Heart right ventricle (tissue), 16 donors: Measurements from ENCODE around the gene SYT12. TPM values are rescaled to one million over a fixed set of nuclear protein-coding genes. Genes with fewer than 3 reads are reported as not detected.

ENCODE experiments used
- ATAC-seq, 8 donors: fragments of 200-7000 bp; cut with Tn5 transposase; one replicate each; pipeline ENCODE4 v1.9.1; 2020; ENCODE audit warnings: mild to moderate bottlenecking in 8 of 8, moderate library complexity in 8 of 8, moderate number of reproducible peaks in 1 of 8
- DNase-seq, 2 donors: peaks; one replicate each; pipeline ENCODE4 v3.0.0-alpha.2; 2020
- H3K27ac ChIP-seq, 10 donors: fragments of 200-600 bp; sonication (generic) in 2 of 10; one replicate each; pipeline versions ENCODE4 v1.5.0 to v1.8.0; 2020 to 2022; ENCODE audit warnings: mild to moderate bottlenecking in 3 of 10
- H3K27me3 ChIP-seq, 7 donors: fragments of 200-600 bp; one replicate each; pipeline ENCODE4 v1.8.0; 2021 to 2022; ENCODE audit warnings: mild to moderate bottlenecking in 2 of 7
- H3K36me3 ChIP-seq, 9 donors: fragments of 200-600 bp; sonication (generic) in 1 of 9; one replicate each; pipeline versions ENCODE4 v1.5.0 to v1.8.0; 2020 to 2022; ENCODE audit warnings: mild to moderate bottlenecking in 2 of 9
- H3K4me1 ChIP-seq, 9 donors: fragments of 200-600 bp; sonication (generic) in 1 of 9; one replicate each; pipeline versions ENCODE4 v1.5.0 to v1.8.0; 2020 to 2022; ENCODE audit warnings: mild to moderate bottlenecking in 4 of 9
- H3K4me3 ChIP-seq, 10 donors: fragments of 200-600 bp; sonication (generic) in 2 of 10; one replicate each; pipeline versions ENCODE4 v1.5.0 to v1.8.0; 2020 to 2022; ENCODE audit warnings: mild to moderate bottlenecking in 7 of 10, moderate library complexity in 2 of 10
- H3K9me3 ChIP-seq, 11 donors: fragments of 200-600 bp in 10 of 11; sonication (generic) in 2 of 11; one replicate each; pipeline versions ENCODE4 v1.5.0 to v1.8.0; 2013 to 2022; ENCODE audit warnings: mild to moderate bottlenecking in 2 of 11, control low read depth in 1 of 11, moderate library complexity in 1 of 11
- CTCF ChIP-seq, 9 donors: fragments of 200-600 bp; sonication (generic) in 2 of 9; IDR thresholded peaks; one replicate each; pipeline versions ENCODE4 v1.5.0 to v1.8.0; 2021 to 2022; ENCODE audit warnings: antibody characterized with exemption in 9 of 9, mild to moderate bottlenecking in 5 of 9, moderate library complexity in 1 of 9
- WGBS, 2 donors: extraction: QIAGEN DNeasy Blood & Tissue Kit; methylation state at CpG; one replicate each; pipeline ENCODE4 v1.1.7; 2013; ENCODE audit warnings: inconsistent platforms in 1 of 2; 5-methylcytosine and 5-hydroxymethylcytosine counted together
- intact Hi-C, 10 donors: fragments of 100-400 bp; cut with DNase I; formaldehyde crosslinking; loops; one replicate each; pipeline versions ENCODE4 v1.11.1 to v1.14.2; 2022
- long read RNA-seq, 3 donors: library from polyadenylated mRNA; unstranded; transcript quantifications; one replicate each; pipeline ENCODE4 v2.0.0, GENCODE V29; 2020 to 2021
- polyA plus RNA-seq, 2 donors: library from polyadenylated mRNA; stranded (reverse); fragments of 200-250 nt; gene quantifications; one replicate each; pipeline ENCODE4 v1.2.3, GENCODE V29; 2013
- total RNA-seq, 10 donors: library from RNA; stranded (reverse); fragmentation: NEBNext Ultra II Directional in 3 of 10; extraction: Animal tissue kit (Norgen Biotek cat#: 25700) in 3 of 10; gene quantifications; one replicate each; pipeline versions ENCODE4 v1.2.1 to v1.2.4, GENCODE V29; 2021 to 2023
- donor health status: Arrhythmogenic right ventricular cardiomyopathy.
- donor health status: ischemic (EF 13 %, LVEDD 7.1; RV severe dilation, severe dysfunction).
- donor health status: healthy with polysubstance abuse.
- donor health status: DM: no; HTN: yes; CAD: no.
- donor health status: DM: no; HTN: no; CAD: no.
- donor health status: ischemic (EF 25% LVEDD 6.9; RV normal size, moderate dysfunction).
- donor health status: ischemic (EF 25% LVEDD 5.7; RV mildly dilated, moderate dysfunction).
- donor health status: healthy.
- donor health status: DM: yes; HTN: yes; CAD: no.
- donor health status: Ischemic cardiomyopathy.
- donor health status: ischemic (EF 35%, LVEDD 5.7; RV mildly dilated, moderate dysfunction).
- donor health status: nonischemic (EF 11% LVEDD 7.7; RV severe dilation, severe dysfunction).
- donor health status: DM: yes; HTN: yes; CAD: no.
- donor health status: PGD.
- donor health status: ischemic (EF 29% LVEDD 5.4; RV normal size, mild dysfunction).
- donor health status: nonischemic (EF 23%, LVEDD 6.1; RV moderate dilation, normal function).

SYT12 gene
- under 1 TPM in 9 of 10 donors, not detected in 1; 0.12 to 0.78 (median 0.23) TPM for total RNA-seq
- under 1 TPM in 1 of 2 donors, not detected in 1; 0.33 TPM for polyA plus RNA-seq
- long read RNA-seq, donor 1, result 0 reads
- long read RNA-seq, donor 2, result 0 reads
- long read RNA-seq, donor 3, result 0 reads

DNA sequence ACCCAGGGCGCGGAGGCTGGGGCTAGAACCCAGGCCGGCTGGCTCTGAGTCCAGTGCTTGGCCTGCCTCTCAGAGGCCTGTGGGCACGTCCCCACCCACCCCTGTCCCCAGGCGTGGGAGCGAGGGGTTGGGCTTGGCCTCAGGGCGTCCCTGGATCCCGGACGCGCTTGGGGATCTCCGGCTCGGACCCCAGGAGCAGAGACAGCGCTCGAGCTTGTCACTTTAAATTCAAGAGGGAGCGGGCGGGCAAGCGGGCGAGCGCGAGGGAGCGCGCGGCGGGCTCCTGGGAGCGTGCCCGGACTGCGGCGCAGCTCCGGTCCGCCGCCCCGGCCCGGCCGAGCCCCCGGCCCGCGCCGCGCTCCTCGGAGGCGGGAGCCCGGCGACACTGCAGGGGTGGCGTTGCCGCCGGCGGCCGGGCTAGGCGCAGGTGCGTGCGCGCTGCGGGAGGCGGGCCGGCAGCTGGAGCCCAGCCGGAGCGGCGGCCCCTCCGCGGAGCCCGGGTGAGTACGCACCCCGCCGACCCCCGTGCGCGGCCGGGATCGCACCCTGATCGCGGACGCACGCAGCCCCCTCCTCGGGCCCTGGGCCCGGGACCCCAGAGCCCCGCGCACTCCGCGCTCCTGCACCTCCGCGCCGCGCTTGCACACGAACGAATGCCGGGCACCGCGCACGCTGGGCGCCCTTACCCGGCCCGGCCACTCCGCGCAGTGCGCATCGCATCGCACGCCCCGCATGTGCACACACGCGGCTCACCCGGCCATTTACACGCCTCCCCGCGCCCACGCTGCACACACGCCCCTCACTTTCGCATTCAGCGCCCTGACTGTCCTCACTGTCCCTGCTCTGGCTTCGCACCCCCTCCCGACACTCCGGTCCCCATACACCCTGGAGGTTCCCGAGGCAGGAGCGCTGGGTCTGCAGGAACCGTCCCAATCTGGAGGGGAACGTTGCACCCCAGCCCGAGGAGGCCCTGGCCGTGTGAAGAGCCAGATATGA, at the start of gene SYT12:
Gene SYT12, plus strand, starts transcription at position 174 of the 996 bp plus-strand sequence. CDS start 7,011 bp downstream, outside the sequence.
- Histone ChIP-seq H3K4me3 (peak within 1 kb of the TSS in 9 of 10 donors; percentile 35 to 52 (median 49)), H3K4me1 (peaks cover 5 to 21% (median 11%) of the 10 kb centered on the region in 9 donors), H3K36me3 (no peaks in the 10 kb centered on the region), H3K27me3 (peaks cover 0 to 52% (median 29%) of the 10 kb centered on the region in 7 donors), H3K9me3 (no peaks in the 10 kb centered on the region), H3K27ac (peak within 1 kb of the TSS in 1 of 10 donors; percentile 1)
- intact Hi-C loops, result no loop called here
- ATAC-seq, result peak in 4 of 8 donors; percentile 7 to 56 (median 26)
- TF ChIP-seq CTCF (IDR thresholded peaks at IDR 0.05), result no peak
- WGBS, 2 donors, result 1 to 2% methylated on average over 91 to 118 of the region's 118 CpGs
- no peak for DNase-seq

DNA sequence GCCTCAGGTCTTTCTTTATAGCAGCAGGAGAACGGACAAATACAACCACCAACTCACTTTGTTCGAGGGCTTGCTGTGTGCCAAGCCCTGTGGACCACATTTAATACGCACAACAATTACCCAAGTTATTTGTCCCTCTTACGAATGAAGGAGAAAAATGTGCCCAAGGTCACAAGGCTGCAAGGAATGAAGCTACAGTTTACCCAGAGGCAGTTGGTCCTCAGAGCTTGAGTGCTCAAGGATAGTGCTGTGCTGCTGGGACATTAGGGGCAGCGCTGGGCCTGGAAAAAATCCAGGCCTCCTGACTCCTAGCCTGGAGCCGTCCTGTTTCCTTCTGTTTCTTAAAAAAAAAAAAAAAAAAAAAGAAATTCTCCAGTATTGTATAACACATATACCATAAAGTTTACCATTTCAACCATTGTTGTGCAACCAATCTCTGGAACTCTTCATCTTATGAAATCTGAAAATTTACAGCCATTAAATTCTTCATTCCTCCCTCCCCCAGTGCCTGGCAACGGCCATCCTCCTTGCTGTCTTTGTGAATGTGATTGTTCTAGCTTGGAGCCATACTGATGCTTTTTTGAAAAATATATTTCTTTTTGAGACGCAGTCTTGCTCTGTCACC, 48.9 kb upstream of the SYT12 start:
- no peak for ATAC-seq
- intact Hi-C loops, result no loop called here
- no peak for TF ChIP-seq CTCF (IDR thresholded peaks at IDR 0.05)

DNA sequence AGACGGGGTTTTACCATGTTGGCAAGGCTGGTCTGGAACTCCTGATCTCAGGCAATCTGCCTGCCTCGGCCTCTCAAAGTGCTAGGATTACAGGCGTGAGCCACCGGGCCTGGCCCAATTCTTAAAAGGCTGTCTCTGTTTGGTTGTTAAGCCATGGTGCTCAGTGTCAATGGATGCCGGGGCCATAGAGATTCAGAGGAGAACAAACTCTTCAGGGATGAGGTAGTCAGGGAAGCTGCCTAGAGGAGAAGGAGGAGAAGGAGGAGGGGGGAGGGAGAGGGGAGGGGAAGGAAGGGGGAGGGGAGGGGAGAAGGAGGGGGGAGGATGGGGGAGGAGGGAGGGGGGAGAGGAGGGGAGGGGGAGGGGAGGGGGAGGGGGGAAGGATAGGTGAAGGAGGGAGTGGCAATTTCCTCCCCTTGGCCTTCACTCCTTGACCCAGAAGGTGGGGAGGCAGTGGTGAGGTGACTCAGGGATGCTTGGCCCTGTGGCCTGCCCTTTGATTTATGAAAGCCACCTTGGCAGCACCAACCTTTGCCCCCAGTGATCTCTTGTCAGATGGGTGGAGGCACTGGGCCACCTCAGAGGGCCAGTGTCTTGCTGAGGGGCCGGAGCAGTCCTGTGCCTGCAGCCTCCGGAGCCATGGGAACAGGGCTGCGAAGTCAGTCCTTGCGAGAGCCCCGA, 48.1 kb upstream of the SYT12 start, which contains the start of gene C11orf86:
Gene C11orf86, plus strand, starts transcription at position 581 of the 681 bp plus-strand sequence. Its CDS starts 59 bp downstream, at position 640.
- Histone ChIP-seq H3K9me3 (peaks cover 0 to 17% (median 5%) of the 10 kb centered on the region in 11 donors), H3K27me3 (no peaks in the 10 kb centered on the region), H3K27ac (no peak within 1 kb of the TSS), H3K4me3 (no peak within 1 kb of the TSS), H3K36me3 (no peaks in the 10 kb centered on the region), H3K4me1 (peaks cover 0 to 19% (median 0%) of the 10 kb centered on the region in 9 donors)
- ATAC-seq (no peak), DNase-seq (no peak)
- WGBS, 2 donors, result 87 to 88% methylated on average over 10 of the region's 10 CpGs
- no peak for TF ChIP-seq CTCF (IDR thresholded peaks at IDR 0.05)
- intact Hi-C loops, result no loop called here

More for the DNA sequence above, 48.9 kb upstream of the SYT12 start:
- Histone ChIP-seq H3K4me3 (no peak overlapping the region), H3K9me3 (peaks cover 0 to 9% (median 0%) of the 10 kb centered on the region in 11 donors), H3K36me3 (no peaks in the 10 kb centered on the region), H3K27me3 (no peaks in the 10 kb centered on the region), H3K27ac (no peak overlapping the region), H3K4me1 (peaks cover 0 to 25% (median 0%) of the 10 kb centered on the region in 9 donors)
- 82 to 87% methylated on average over 8 of the region's 8 CpGs for WGBS, 2 donors
- DNase-seq, result no peak
